ENCODE data around the gene NRXN3.

NRXN3 gene

DNA sequence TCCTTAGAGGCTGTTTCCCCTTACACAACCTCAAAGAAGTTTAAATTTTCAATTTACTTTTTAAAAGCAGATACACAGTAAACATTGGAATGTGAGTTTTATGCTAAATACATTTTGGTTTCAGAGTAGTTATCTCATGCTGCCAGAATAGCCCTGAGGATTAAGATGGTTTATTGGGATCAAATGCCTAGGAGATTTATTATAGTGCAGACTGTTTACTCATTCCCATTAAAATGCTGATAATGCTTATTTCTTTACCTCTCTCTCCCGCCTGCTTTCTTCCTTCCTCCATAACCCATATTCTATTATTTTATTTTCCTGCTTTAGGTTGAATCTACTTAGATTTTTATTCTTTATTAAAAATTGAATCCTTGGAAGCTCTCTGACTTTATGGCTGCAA is 1701.0 kb downstream of the NRXN3 start:
- no peak for DNase-seq (ENCODE audit: low read depth in 2 of 2)

DNA sequence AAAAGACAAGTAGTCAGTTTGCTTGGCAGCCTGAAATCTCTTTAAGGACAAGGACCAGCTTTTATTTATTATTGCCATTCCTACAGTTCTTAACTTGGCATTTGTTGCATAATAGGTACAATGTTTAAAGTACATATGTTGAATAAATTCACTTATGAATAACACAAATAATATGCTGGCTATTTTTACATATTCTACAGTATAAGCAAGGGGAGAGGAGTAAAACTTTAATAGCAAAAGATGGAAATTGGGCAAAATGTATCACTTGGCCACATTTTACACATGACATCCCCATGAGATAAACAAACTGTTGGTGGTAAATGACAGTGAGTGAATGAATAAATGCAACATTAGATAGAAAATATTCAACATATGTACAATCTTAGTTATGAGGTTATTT is 1708.1 kb downstream of the NRXN3 start:
- DNase-seq (ENCODE audit: low read depth in 2 of 2): no peak

DNA sequence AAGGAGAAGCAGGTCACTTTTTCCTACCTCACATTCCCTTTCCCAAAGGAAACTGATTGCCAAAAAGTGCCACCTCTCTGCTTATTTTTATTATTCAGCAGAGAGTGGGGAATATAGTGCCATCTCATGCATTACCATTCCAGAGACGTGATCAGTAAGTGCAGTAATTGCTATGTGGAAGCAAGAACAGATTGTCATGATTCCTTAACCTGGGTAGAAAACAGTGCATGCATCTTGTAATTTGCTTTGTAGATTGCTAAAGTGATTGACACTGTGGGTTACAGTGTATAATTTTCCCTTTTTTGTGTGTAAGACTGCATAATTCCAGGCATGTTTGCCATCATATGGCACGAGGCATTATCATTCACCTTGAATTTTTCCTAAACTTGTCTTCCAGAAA is 1708.6 kb downstream of the NRXN3 start:
- no peak for DNase-seq (ENCODE audit: low read depth in 2 of 2)

DNA sequence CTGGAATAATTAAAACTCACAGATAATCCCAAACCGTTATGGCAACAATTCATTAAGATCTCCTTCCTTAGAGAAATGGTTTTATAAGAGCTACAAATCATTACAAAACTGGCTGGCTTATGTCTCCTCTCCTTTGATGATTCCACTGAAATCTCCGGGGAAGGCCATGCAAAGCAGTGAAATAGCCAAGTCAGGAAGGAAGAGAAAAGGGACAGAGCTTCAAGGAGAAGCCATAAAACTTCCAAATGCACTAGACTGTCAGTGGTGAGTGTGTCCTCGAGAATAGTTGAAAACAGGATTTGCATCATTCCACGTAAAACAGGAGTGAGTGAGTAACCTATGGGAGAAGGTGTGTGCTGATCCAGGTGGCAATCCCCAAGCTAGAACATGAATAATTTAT is 1711.1 kb downstream of the NRXN3 start:
- DNase-seq (ENCODE audit: low read depth in 2 of 2): no peak

DNA sequence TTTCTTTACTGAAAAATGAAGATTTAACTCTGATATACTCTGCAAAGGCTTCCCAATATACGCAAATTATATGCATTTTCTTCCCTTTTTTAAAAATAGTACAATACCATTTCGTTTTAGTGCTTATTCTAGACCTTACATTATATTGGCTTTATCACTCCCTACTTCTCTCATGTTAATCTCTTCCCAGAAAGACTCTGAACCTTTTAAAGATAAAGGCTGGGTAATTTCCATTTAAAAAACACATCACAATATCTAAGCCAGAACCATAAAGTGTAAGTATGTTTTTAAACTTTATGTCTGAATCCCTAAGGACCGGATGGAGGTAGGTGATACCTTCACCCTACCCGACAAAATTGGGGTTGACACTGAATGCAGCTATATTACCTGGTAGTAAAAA is 1720.4 kb downstream of the NRXN3 start:
- no peak for DNase-seq (ENCODE audit: low read depth in 2 of 2)

GRCh38 chr14:79896009-79896408 is 1725.8 kb downstream of the NRXN3 start:
- peak in 1 of 2 experiments; percentile 4 for DNase-seq (ENCODE audit: low read depth in 2 of 2)

GRCh38 chr14:79899610-79900009 is 1729.4 kb downstream of the NRXN3 start:
- DNase-seq (ENCODE audit: low read depth in 2 of 2): no peak

DNA sequence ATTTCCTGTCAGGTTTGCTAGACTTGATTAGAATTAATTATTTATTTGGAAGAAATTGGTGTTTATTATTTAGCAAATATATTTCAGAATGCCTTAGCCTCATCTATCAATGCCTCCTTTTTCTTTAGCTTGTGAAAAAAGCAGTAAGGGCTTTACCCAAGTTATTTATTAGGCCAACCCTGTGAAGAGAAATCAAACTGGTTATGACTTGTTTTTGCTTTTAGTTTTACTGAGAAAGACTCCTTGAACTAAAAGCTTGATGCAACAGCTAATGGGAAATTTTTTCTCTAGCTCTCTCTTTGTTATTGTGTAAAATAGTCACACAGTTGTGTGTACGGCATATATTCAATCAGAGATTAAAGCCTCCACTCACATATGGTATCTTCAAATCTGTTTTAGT is 1734.3 kb downstream of the NRXN3 start:
- no peak for DNase-seq (ENCODE audit: low read depth in 2 of 2)

GRCh38 chr14:79906994-79907393 is 1736.8 kb downstream of the NRXN3 start:
- no peak for DNase-seq (ENCODE audit: low read depth in 2 of 2)

GRCh38 chr14:79910086-79910485 is 1739.9 kb downstream of the NRXN3 start:
- DNase-seq (ENCODE audit: low read depth in 2 of 2): no peak

DNA sequence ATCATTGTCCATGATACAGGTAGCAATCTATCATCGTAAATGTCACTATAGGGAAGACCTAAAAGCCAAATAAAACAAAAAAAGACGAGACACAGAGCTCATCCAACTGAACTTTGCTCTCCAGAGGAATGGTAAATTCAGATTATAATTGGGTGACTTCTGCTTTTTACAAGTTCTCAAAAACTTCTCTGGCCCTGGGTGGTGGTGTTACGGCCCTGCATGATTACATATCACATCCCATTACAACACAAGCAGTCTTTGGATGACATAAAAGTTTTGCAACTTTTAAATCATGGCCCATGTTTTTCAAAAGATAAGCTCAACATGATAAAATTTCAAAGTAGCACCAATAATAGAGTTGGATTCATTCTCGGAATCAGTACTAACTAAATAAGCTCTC is 1741.6 kb downstream of the NRXN3 start:
- DNase-seq (ENCODE audit: low read depth in 2 of 2): no peak

DNA sequence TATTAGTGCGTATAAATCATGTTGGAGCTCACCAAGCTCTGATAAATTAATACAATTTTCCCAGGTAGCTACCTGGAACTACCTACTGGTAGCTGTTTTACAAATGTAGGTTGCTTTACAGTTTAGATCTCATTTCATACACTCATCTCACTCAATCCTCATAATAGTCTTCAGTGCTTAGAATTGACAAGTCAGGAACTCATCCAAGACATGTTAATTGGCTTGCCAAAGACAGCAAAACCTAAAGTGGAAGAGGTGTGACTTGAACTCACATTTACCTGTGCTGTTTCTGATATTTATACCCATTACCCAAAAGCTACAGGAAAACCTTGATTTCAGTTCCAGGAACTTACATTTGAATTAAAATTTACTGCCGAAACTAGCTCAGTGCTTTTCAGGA is 1744.4 kb downstream of the NRXN3 start:
- no peak for DNase-seq (ENCODE audit: low read depth in 2 of 2)

- DNase-seq (ENCODE audit: low read depth in 2 of 2): no peak
Measured at GRCh38 chr14:79915406-79915805, 1745.2 kb downstream of the NRXN3 start.

DNA sequence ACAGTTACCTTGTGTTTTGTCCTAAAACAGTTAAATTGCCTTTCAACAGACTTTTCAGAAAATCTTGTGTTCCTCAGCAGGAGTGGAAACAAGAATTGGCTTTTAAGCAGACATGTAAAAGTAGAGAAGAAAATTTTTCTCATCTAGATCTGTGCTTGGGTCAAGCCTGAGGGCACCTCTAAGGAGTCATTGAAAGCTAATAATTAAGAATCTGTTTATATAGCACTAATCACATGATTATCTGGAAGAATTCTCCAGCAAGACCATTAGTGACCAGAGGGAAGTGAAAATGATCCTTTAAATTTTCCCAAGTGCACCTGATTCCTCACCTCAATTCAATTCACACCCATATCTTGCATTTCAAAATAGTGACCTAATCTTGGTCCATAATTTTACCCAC is 1746.1 kb downstream of the NRXN3 start:
- DNase-seq (ENCODE audit: low read depth in 2 of 2): no peak

DNA sequence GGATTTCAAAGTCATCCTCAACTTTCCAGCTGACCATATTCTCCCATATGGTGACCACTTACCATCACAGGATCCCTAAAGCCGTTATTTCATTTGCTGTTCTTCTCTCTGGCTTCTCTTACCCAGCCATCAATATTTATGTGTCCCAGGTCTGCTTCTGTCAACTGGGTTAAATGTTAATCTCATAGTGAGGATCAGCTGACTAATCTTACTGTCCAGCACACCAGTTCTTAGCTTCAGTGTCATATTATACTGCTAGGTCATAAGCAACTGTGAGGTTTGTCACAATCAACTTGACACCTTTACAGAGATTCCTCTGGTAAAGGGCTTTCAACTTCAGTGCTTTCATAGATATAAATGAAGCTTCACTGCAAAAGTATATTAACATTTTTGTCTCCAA is 1746.7 kb downstream of the NRXN3 start:
- no peak for DNase-seq (ENCODE audit: low read depth in 2 of 2)
